Endothelial cell of umbilical vein (primary cell): Measurements from ENCODE around the gene MZB1. TPM values are rescaled to one million over a fixed set of nuclear protein-coding genes. Genes with fewer than 3 reads are reported as not detected.
A peak's percentile ranks its signal among the peaks of the same experiment; 100 is the strongest.

ENCODE experiments used
- BruUV-seq: library from RNA; stranded (reverse); fragments of 400-500 nt; replicated peaks from 2 replicates; lab custom pipeline; 2021; lab: Mats Ljungman, UMichigan
- CTCF ChIA-PET: fragments of 300-600, 350-600 bp; sonication (Branson Sonifier 250); formaldehyde crosslinking; loops from one replicate; lab custom pipeline; 2021; ENCODE audit warnings: antibody characterized with exemption, inconsistent platforms; lab: Charles Lee
- POLR2A ChIA-PET: fragments of 300-600, 350-600 bp; sonication (Branson Sonifier 250); formaldehyde crosslinking; loops from one replicate; lab custom pipeline; 2021; ENCODE audit warnings: antibody characterized with exemption, inconsistent platforms; lab: Charles Lee
- DNase-seq: peaks from one replicate; pipeline ENCODE4 v3.0.0-alpha.2; 2011; ENCODE audit warnings: low read depth, low spot score
- FAIRE-seq: peaks from 2 replicates; lab custom pipeline; 2011; peaks lifted over from hg19 to GRCh38; lab: Jason Lieb, UNC
- H2AFZ ChIP-seq: 2 replicates; pipeline ENCODE4 v1.6.0; 2012; ENCODE audit warnings: low read depth, low read length, control low read depth, inconsistent platforms
- H3K27ac ChIP-seq: 2 replicates; pipeline ENCODE4 v1.5.1; 2011; ENCODE audit warnings: low read depth, mild to moderate bottlenecking, control low read depth, low read length, moderate library complexity; ENCODE audit not compliant: insufficient read depth
- H3K27me3 ChIP-seq, 2 experiments: 2 replicates each; pipeline versions ENCODE4 v1.6.0 to v1.6.1; 2011; ENCODE audit warnings: low read length in 2 of 2, mixed read lengths in 1 of 2; ENCODE audit not compliant: control insufficient read depth in 2 of 2, insufficient read depth in 2 of 2
- H3K36me3 ChIP-seq, 2 experiments: 2 replicates in 1 of 2; 3 replicates in 1 of 2; pipeline ENCODE4 v1.5.1; 2011; ENCODE audit warnings: low read length in 2 of 2, mild to moderate bottlenecking in 1 of 2, moderate library complexity in 1 of 2; ENCODE audit not compliant: control insufficient read depth in 2 of 2, insufficient read depth in 2 of 2; ENCODE audit errors: extremely low read depth in 1 of 2
- H3K4me1 ChIP-seq: 3 replicates; pipeline ENCODE4 v1.5.1; 2011; ENCODE audit warnings: mild to moderate bottlenecking, low read length; ENCODE audit not compliant: control insufficient read depth, insufficient read depth; ENCODE audit errors: extremely low read depth
- H3K4me2 ChIP-seq: 2 replicates; pipeline ENCODE4 v1.6.1; 2011; ENCODE audit warnings: low read length, control low read depth, mixed read lengths; ENCODE audit not compliant: insufficient read depth
- H3K4me3 ChIP-seq, 3 experiments: fragments of 200-600 bp in 1 of 3; sonication (generic), shearing (Covaris generic) in 1 of 3; replicated peaks in 1 of 3; 2 replicates each; pipeline ENCODE4 v1.5.1; 2011 to 2016; ENCODE audit warnings: control low read depth in 3 of 3, low read length in 3 of 3, mild to moderate bottlenecking in 2 of 3, inconsistent platforms in 1 of 3, low read depth in 1 of 3, moderate library complexity in 1 of 3; ENCODE audit not compliant: insufficient read depth in 1 of 3
- H3K79me2 ChIP-seq: 2 replicates; pipeline ENCODE4 v1.6.0; 2012; ENCODE audit warnings: low read length, inconsistent platforms; ENCODE audit not compliant: control insufficient read depth, insufficient read depth
- H3K9ac ChIP-seq: replicated peaks from 2 replicates; pipeline ENCODE3; 2011; ENCODE audit warnings: low read length, control low read depth; ENCODE audit not compliant: insufficient read depth; ENCODE audit errors: extremely low read depth
- H3K9me1 ChIP-seq: replicated peaks from 3 replicates; pipeline ENCODE4 v1.6.0; 2011; ENCODE audit warnings: mild to moderate bottlenecking, low read length; ENCODE audit not compliant: control insufficient read depth, insufficient read depth; ENCODE audit errors: extremely low read depth
- H3K9me3 ChIP-seq: replicated peaks from 2 replicates; pipeline ENCODE4 v1.5.1; 2012; ENCODE audit warnings: low read length, inconsistent platforms; ENCODE audit not compliant: control insufficient read depth, insufficient read depth
- H4K20me1 ChIP-seq: replicated peaks from 2 replicates; pipeline ENCODE3; 2011; ENCODE audit warnings: mild to moderate bottlenecking, low read length; ENCODE audit not compliant: control insufficient read depth, insufficient read depth; ENCODE audit errors: extremely low read depth
- CTCF ChIP-seq, 2 donors: IDR thresholded peaks; 1 replicate in 1 of 2; 2 replicates in 1 of 2; pipeline ENCODE4 v1.5.1; 2011; ENCODE audit warnings: low read length in 2 of 2, mild to moderate bottlenecking in 2 of 2, moderate library complexity in 2 of 2, control low read depth in 1 of 2, inconsistent platforms in 1 of 2, low read depth in 1 of 2; ENCODE audit not compliant: insufficient read depth in 1 of 2; ENCODE audit errors: extremely low read depth in 1 of 2
- EZH2 ChIP-seq: IDR thresholded peaks from 2 replicates; pipeline ENCODE4 v1.6.1; 2012; ENCODE audit warnings: borderline replicate concordance, low read depth, mild to moderate bottlenecking, moderate library complexity, low read length, inconsistent platforms; ENCODE audit not compliant: severe bottlenecking
- FOS ChIP-seq: IDR thresholded peaks from 2 replicates; pipeline ENCODE4 v1.6.1; 2011; ENCODE audit warnings: mild to moderate bottlenecking, low read length, moderate library complexity, borderline replicate concordance; ENCODE audit not compliant: insufficient read depth
- GATA2 ChIP-seq: IDR thresholded peaks from 2 replicates; pipeline ENCODE4 v1.7.0; 2011; ENCODE audit warnings: low read depth, mild to moderate bottlenecking, moderate library complexity, mixed read lengths, low read length; ENCODE audit not compliant: insufficient read length, insufficient read depth
- JUN ChIP-seq: IDR thresholded peaks from 2 replicates; pipeline ENCODE4 v1.6.1; 2011; ENCODE audit warnings: borderline replicate concordance, low read depth; ENCODE audit not compliant: insufficient read length, insufficient read depth
- MAX ChIP-seq: IDR thresholded peaks from 2 replicates; pipeline ENCODE4 v1.6.1; 2011; ENCODE audit not compliant: insufficient read depth, insufficient read length
- MYC ChIP-seq: IDR thresholded peaks from one replicate; pipeline ENCODE4 v1.6.1; 2011; ENCODE audit warnings: mild to moderate bottlenecking, low read depth, low read length
- POLR2A ChIP-seq: IDR thresholded peaks from 2 replicates; pipeline ENCODE4 v1.6.1; 2012; ENCODE audit warnings: low read depth, mild to moderate bottlenecking, control low read depth, low read length
- POLR2AphosphoS5 ChIP-seq: IDR thresholded peaks from 2 replicates; pipeline ENCODE4 v1.6.1; 2012; ENCODE audit warnings: low read depth, mild to moderate bottlenecking, control low read depth, low read length, moderate library complexity; ENCODE audit not compliant: insufficient read depth
- dilution Hi-C: fragments of 300-500 bp; cut with MboI; formaldehyde crosslinking; loops from one replicate; pipeline ENCODE4 v1.15.0; 2019; ENCODE audit warnings: low sequenced_read_pairs; ENCODE audit not compliant: extremely low pct_ligation_motif_present
- intact Hi-C: fragments of 100-400 bp; cut with micrococcal nuclease; formaldehyde crosslinking; loops from one replicate; pipeline ENCODE4 v1.10.0; 2022
- polyA plus RNA-seq, 4 experiments: library from polyadenylated mRNA; depleted of rRNA in 3 of 4; stranded (reverse) in 3 of 4; unstranded in 1 of 4; fragments of >200 nt; gene quantifications; 2 replicates each; pipeline versions ENCODE4 v1.2.1 to v1.2.3, GENCODE V29; 2011 to 2012; ENCODE audit warnings: missing spikeins in 1 of 4
- total RNA-seq: library from RNA; stranded (reverse); gene quantifications from 2 replicates; pipeline ENCODE4 v1.2.3, GENCODE V29; 2021

Gene MZB1
- total and polyA plus RNA-seq, 2 donors (not counting 3 experiments of a cell fraction or from before 2014, with no cell fraction given) = not detected

- Histone ChIP-seq H3K9ac (no peak overlapping the region), H4K20me1 (no peaks in the 10 kb centered on the region), H3K36me3 (no peaks in the 10 kb centered on the region), H3K4me2 (no peak overlapping the region), H3K79me2 (no peaks in the 10 kb centered on the region), H3K4me1 (peaks cover 14% of the 10 kb centered on the region), H3K9me3 (no peaks in the 10 kb centered on the region), H3K9me1 (no peaks in the 10 kb centered on the region), H3K27me3 (no peaks in the 10 kb centered on the region), H3K27ac (no peak overlapping the region), H2AFZ (no peak overlapping the region), H3K4me3 (no peak overlapping the region)
- POLR2A ChIA-PET = no interaction called here
- CTCF ChIA-PET = interaction anchor here (1.0 kb wide), 2 partner anchors 8 to 11 kb away, joined by 4 to 6 read pairs; no protein-coding TSS in a partner anchor
- FAIRE-seq = no peak
- intact Hi-C loops (loop anchor here (10.0 kb wide), 1 partner anchor 212 kb away; the partner anchor contains the start of gene SIL1), dilution Hi-C loops (no loop called here)
- DNase-seq = no peak
- no TSS peak for BruUV-seq
- no peak for TF ChIP-seq CTCF (IDR thresholded peaks at IDR 0.05; ENCODE audit: extremely low read depth in 1 of 2, insufficient read depth in 1 of 2, low read depth in 1 of 2, low read length in 2 of 2)
- TF ChIP-seq GATA2 = no peak
Measured at GRCh38 chr5:139406963-139407362, 17.2 kb upstream of the MZB1 start.

- ChIA-PET POLR2A (no interaction called here), CTCF (interaction anchor here (1.5 kb wide), 1 partner anchor 14 kb away, joined by 3 read pairs; no protein-coding TSS in a partner anchor)
- TF ChIP-seq EZH2 (no peak), POLR2A (no peak), MYC (no peak), GATA2 (no peak), JUN (no peak), CTCF (IDR thresholded peaks at IDR 0.05; ENCODE audit: extremely low read depth in 1 of 2, insufficient read depth in 1 of 2, low read depth in 1 of 2, low read length in 2 of 2) (no peak), MAX (no peak), FOS (no peak), POLR2AphosphoS5 (no peak)
- FAIRE-seq = no peak
- intact Hi-C loops = loop anchor here (10.0 kb wide), 1 partner anchor 210 kb away; the partner anchor contains the start of gene SIL1
- BruUV-seq = TSS peak; percentile 60
- Histone ChIP-seq H3K9me1 (no peaks in the 10 kb centered on the region), H3K4me2 (peak overlapping the region; percentile 92), H2AFZ (peak overlapping the region; percentile 99), H3K9me3 (no peaks in the 10 kb centered on the region), H3K9ac (peak overlapping the region; percentile 70), H3K27ac (peak overlapping the region; percentile 67), H3K4me3 (peak overlapping the region in 1 of 3 experiments; percentile 32), H3K79me2 (no peaks in the 10 kb centered on the region), H3K4me1 (peaks cover 14% of the 10 kb centered on the region), H4K20me1 (no peaks in the 10 kb centered on the region), H3K36me3 (no peaks in the 10 kb centered on the region), H3K27me3 (no peaks in the 10 kb centered on the region)
- dilution Hi-C loops = no loop called here
- DNase-seq = no peak
Measured at GRCh38 chr5:139404484-139404840, 14.7 kb upstream of the MZB1 start.
